Liver (tissue), 9 donors: Measurements from ENCODE around the gene FAM110D. TPM values are rescaled to one million over a fixed set of nuclear protein-coding genes. Genes with fewer than 3 reads are reported as not detected.

Experiments
- DNase-seq: peaks from one replicate; pipeline ENCODE4 v3.0.0-alpha.2; 2017; ENCODE audit warnings: low spot score
- H3K27ac ChIP-seq, 2 donors: one replicate each; pipeline ENCODE4 v1.7.0; 2013; ENCODE audit warnings: inconsistent platforms in 2 of 2, low read length in 2 of 2, control low read depth in 1 of 2, low read depth in 1 of 2, mild to moderate bottlenecking in 1 of 2
- H3K27me3 ChIP-seq, 4 donors: one replicate each; pipeline versions ENCODE4 v1.6.1 to v1.7.0; 2013; ENCODE audit warnings: low read length in 3 of 4, inconsistent platforms in 1 of 4, mild to moderate bottlenecking in 1 of 4, moderate library complexity in 1 of 4; ENCODE audit not compliant: control insufficient read depth in 4 of 4, insufficient read depth in 4 of 4
- H3K36me3 ChIP-seq, 4 donors: one replicate each; pipeline versions ENCODE4 v1.6.1 to v1.7.0; 2013; ENCODE audit warnings: low read length in 3 of 4, mild to moderate bottlenecking in 3 of 4, low read depth in 1 of 4, moderate library complexity in 1 of 4; ENCODE audit not compliant: control insufficient read depth in 4 of 4, insufficient read depth in 3 of 4
- H3K4me1 ChIP-seq, 4 donors: one replicate each; pipeline versions ENCODE4 v1.6.1 to v1.7.0; 2013; ENCODE audit warnings: low read length in 3 of 4, mild to moderate bottlenecking in 3 of 4, moderate library complexity in 1 of 4; ENCODE audit not compliant: control insufficient read depth in 4 of 4, insufficient read depth in 4 of 4
- H3K4me3 ChIP-seq, 3 donors: one replicate each; pipeline versions ENCODE4 v1.6.1 to v1.7.0; 2013; ENCODE audit warnings: low read length in 3 of 3, control low read depth in 1 of 3, low read depth in 1 of 3, mild to moderate bottlenecking in 1 of 3
- H3K9ac ChIP-seq, 2 donors: one replicate each; pipeline ENCODE4 v1.7.0; 2013; ENCODE audit warnings: low read length in 2 of 2, mild to moderate bottlenecking in 2 of 2, moderate library complexity in 2 of 2, control low read depth in 1 of 2, low read depth in 1 of 2
- H3K9me3 ChIP-seq, 4 donors: one replicate each; pipeline versions ENCODE4 v1.6.1 to v1.7.0; 2013; ENCODE audit warnings: low read length in 3 of 4; ENCODE audit not compliant: control insufficient read depth in 4 of 4
- HNF4A ChIP-seq, 2 donors: conservative IDR thresholded peaks; 2 replicates each; pipeline ENCODE4 v1.6.1; 2016; ENCODE audit warnings: antibody characterized with exemption in 2 of 2, mild to moderate bottlenecking in 2 of 2
- HNF4G ChIP-seq: IDR thresholded peaks from 2 replicates; pipeline ENCODE4 v1.6.1; 2016; ENCODE audit warnings: antibody characterized with exemption
- MAX ChIP-seq: IDR thresholded peaks from 2 replicates; pipeline ENCODE4 v1.6.1; 2016; ENCODE audit warnings: antibody characterized with exemption
- REST ChIP-seq: IDR thresholded peaks from 2 replicates; pipeline ENCODE4 v1.6.1; 2016; ENCODE audit warnings: antibody characterized with exemption, mild to moderate bottlenecking
- RXRA ChIP-seq, 2 donors: IDR thresholded peaks; 2 replicates each; pipeline ENCODE4 v1.6.1; 2017 to 2018; ENCODE audit warnings: antibody characterized with exemption in 2 of 2, mild to moderate bottlenecking in 1 of 2
- ZBTB33 ChIP-seq: IDR thresholded peaks from 2 replicates; pipeline ENCODE4 v1.6.1; 2016; ENCODE audit warnings: antibody characterized with exemption
- WGBS: extraction: QIAGEN DNeasy Blood & Tissue Kit; methylation state at CpG from one replicate; pipeline ENCODE4 v1.1.7; 2013; 5-methylcytosine and 5-hydroxymethylcytosine counted together
- polyA plus RNA-seq, 2 donors: library from polyadenylated mRNA; stranded (reverse) in 1 of 2; unstranded in 1 of 2; fragments of 200-250 nt in 1 of 2; fragments of >200 nt in 1 of 2; fragmentation: Nextera tagmentation in 1 of 2; extraction: Ambion mirVana in 1 of 2; gene quantifications; one replicate each; pipeline versions ENCODE4 v1.2.1 to v1.2.3, GENCODE V29; 2013 to 2015
- total RNA-seq, 2 donors: library from RNA; depleted of rRNA; stranded (reverse); fragments of >200 nt; gene quantifications; one replicate each; pipeline ENCODE4 v1.2.3, GENCODE V29; 2014
- donor health status: healthy.
- donor health status: healthy.
- donor health status: healthy.
- donor health status: healthy.
- donor health status: healthy.

The FAM110D gene
- total and polyA plus RNA-seq, 4 donors: 0.10 to 0.50 (median 0.27) TPM

GRCh38 chr1:26125382-26125781 is 33.5 kb upstream of the FAM110D start:
- TF ChIP-seq HNF4A (conservative IDR thresholded peaks at IDR 0.05) (no peak), REST (no peak), RXRA (IDR thresholded peaks at IDR 0.05) (no peak), HNF4G (no peak)
- Histone ChIP-seq H3K9me3 (no peaks in the 10 kb centered on the region), H3K27ac (peak overlapping the region in 1 of 2 donors; percentile 33), H3K27me3 (no peaks in the 10 kb centered on the region), H3K36me3 (peaks cover 0 to 6% (median 0%) of the 10 kb centered on the region in 4 donors), H3K4me1 (peaks cover 7 to 19% (median 17%) of the 10 kb centered on the region in 4 donors), H3K4me3 (no peak overlapping the region), H3K9ac (no peak overlapping the region)
- no peak for DNase-seq

- peak overlapping the region in 1 of 2 donors; percentile 31 for H3K27ac ChIP-seq
Observed at GRCh38 chr1:26125946-26126320, 32.9 kb upstream of the FAM110D start.

More at GRCh38 chr1:26125946-26126320, 32.9 kb upstream of the FAM110D start:
- no peak overlapping the region for H3K9ac ChIP-seq
- peaks cover 7 to 19% (median 17%) of the 10 kb centered on the region in 4 donors for H3K4me1 ChIP-seq
- TF ChIP-seq MAX (no peak), RXRA (IDR thresholded peaks at IDR 0.05) (no peak), ZBTB33 (no peak), REST (no peak), HNF4G (no peak)
- no peaks in the 10 kb centered on the region for H3K9me3 ChIP-seq
- H3K27me3 ChIP-seq: no peaks in the 10 kb centered on the region
- no peak for DNase-seq
- no peak overlapping the region for H3K4me3 ChIP-seq
- 72% methylated on average over 1 of the region's 1 CpG for WGBS
- peaks cover 0 to 6% (median 0%) of the 10 kb centered on the region in 4 donors for H3K36me3 ChIP-seq
